ENCODE data around the gene ATP5F1D. TPM values are rescaled to one million over a fixed set of nuclear protein-coding genes. Genes with fewer than 3 reads are reported as not detected.

Gene ATP5F1D
- total and polyA plus RNA-seq, 2 of the 13 experiments (the other 11 are each of a cell fraction or from before 2014, with no cell fraction given): 39.4 to 78.7 TPM

DNA sequence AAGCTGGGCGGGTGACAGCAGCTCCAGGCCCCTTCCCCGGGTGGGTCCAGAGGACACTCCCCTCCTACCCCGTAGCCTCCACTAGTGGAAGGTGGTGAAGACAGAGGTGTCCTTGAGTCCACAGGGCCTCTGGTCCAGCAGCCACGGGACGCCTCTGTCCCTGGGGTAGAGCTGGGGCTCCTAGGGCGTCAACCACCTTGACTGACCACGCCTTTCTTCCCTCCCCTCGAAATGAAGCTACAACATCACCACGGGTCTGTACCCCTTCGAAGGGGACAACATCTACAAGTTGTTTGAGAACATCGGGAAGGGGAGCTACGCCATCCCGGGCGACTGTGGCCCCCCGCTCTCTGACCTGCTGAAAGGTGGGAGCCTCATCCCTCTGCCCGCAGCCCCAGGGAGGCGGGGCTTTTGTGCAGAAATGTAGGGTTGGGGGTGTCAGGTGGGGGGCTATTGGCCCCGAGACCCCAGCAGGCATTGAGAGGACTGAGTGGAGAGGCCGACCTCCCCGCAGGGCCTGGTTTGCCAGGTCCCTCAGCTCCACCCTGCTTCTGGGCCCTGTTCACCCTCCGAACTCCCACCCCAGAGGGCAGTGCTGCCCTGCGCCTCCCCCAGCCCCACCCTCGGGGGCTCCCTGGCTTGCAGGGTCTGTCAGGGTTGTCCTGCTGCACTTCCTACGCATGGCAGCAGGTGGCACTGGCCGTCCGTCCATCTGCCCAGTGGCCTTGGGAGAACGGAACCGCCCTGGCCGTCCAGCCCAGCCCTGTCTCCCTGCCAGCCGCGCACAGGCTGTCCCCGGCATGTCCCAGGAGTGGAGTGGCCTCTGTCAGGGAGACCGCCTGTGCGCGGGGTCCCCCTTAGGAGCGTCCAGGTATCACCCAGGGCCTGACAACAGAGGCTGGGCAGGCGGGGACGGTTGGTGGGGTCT is 20.3 kb upstream of the ATP5F1D start (continued):
- TF ChIP-seq, protein P1, sequence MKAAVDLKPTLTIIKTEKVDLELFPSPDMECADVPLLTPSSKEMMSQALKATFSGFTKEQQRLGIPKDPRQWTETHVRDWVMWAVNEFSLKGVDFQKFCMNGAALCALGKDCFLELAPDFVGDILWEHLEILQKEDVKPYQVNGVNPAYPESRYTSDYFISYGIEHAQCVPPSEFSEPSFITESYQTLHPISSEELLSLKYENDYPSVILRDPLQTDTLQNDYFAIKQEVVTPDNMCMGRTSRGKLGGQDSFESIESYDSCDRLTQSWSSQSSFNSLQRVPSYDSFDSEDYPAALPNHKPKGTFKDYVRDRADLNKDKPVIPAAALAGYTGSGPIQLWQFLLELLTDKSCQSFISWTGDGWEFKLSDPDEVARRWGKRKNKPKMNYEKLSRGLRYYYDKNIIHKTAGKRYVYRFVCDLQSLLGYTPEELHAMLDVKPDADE (CRISPR knock-in tag; IDR thresholded peaks at IDR 0.05): no peak
- TF ChIP-seq TARDBP (CRISPR knock-in tag; IDR thresholded peaks at IDR 0.05): peak; percentile 41; the same call in 1 of the 2 replicates
- TF ChIP-seq ZNF292 (CRISPR knock-in tag; IDR thresholded peaks at IDR 0.05; ENCODE audit: borderline replicate concordance, low read depth): no peak
- peak; percentile 10; the same call in 1 of the 3 replicates for TF ChIP-seq MXI1 (IDR thresholded peaks at IDR 0.05; ENCODE audit: borderline replicate concordance, low read depth, low read length)
- TF ChIP-seq NCOA1 (CRISPR knock-in tag; IDR thresholded peaks at IDR 0.05): no peak
- no peak for TF ChIP-seq ZNF816 (CRISPR knock-in tag; IDR thresholded peaks at IDR 0.05; ENCODE audit: borderline replicate concordance)
- TF ChIP-seq AGO2 (optimal IDR thresholded peaks at IDR 0.05; ENCODE audit: low read depth, low read length): peak; percentile 85
- TF ChIP-seq, protein P2, sequence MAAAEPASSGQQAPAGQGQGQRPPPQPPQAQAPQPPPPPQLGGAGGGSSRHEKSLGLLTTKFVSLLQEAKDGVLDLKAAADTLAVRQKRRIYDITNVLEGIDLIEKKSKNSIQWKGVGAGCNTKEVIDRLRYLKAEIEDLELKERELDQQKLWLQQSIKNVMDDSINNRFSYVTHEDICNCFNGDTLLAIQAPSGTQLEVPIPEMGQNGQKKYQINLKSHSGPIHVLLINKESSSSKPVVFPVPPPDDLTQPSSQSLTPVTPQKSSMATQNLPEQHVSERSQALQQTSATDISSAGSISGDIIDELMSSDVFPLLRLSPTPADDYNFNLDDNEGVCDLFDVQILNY (CRISPR knock-in tag; conservative IDR thresholded peaks at IDR 0.05): no peak
- no peak for TF ChIP-seq ATF7 (IDR thresholded peaks at IDR 0.05)
- TF ChIP-seq ATF7 (CRISPR knock-in tag; IDR thresholded peaks at IDR 0.05): no peak
- TF ChIP-seq KMT2B (CRISPR knock-in tag; IDR thresholded peaks at IDR 0.05): no peak
- TF ChIP-seq, protein P3, sequence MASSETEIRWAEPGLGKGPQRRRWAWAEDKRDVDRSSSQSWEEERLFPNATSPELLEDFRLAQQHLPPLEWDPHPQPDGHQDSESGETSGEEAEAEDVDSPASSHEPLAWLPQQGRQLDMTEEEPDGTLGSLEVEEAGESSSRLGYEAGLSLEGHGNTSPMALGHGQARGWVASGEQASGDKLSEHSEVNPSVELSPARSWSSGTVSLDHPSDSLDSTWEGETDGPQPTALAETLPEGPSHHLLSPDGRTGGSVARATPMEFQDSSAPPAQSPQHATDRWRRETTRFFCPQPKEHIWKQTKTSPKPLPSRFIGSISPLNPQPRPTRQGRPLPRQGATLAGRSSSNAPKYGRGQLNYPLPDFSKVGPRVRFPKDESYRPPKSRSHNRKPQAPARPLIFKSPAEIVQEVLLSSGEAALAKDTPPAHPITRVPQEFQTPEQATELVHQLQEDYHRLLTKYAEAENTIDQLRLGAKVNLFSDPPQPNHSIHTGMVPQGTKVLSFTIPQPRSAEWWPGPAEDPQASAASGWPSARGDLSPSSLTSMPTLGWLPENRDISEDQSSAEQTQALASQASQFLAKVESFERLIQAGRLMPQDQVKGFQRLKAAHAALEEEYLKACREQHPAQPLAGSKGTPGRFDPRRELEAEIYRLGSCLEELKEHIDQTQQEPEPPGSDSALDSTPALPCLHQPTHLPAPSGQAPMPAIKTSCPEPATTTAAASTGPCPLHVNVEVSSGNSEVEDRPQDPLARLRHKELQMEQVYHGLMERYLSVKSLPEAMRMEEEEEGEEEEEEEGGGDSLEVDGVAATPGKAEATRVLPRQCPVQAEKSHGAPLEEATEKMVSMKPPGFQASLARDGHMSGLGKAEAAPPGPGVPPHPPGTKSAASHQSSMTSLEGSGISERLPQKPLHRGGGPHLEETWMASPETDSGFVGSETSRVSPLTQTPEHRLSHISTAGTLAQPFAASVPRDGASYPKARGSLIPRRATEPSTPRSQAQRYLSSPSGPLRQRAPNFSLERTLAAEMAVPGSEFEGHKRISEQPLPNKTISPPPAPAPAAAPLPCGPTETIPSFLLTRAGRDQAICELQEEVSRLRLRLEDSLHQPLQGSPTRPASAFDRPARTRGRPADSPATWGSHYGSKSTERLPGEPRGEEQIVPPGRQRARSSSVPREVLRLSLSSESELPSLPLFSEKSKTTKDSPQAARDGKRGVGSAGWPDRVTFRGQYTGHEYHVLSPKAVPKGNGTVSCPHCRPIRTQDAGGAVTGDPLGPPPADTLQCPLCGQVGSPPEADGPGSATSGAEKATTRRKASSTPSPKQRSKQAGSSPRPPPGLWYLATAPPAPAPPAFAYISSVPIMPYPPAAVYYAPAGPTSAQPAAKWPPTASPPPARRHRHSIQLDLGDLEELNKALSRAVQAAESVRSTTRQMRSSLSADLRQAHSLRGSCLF (CRISPR knock-in tag; IDR thresholded peaks at IDR 0.05; ENCODE audit: borderline replicate concordance): no peak
- no peak for TF ChIP-seq FIP1L1 (IDR thresholded peaks at IDR 0.05; ENCODE audit: borderline replicate concordance, insufficient read depth, low read depth, low read length)
- TF ChIP-seq GZF1 (CRISPR knock-in tag; IDR thresholded peaks at IDR 0.05): no peak
- no peak for TF ChIP-seq ZNF234 (CRISPR knock-in tag; conservative IDR thresholded peaks at IDR 0.05)
- TF ChIP-seq, protein P4, sequence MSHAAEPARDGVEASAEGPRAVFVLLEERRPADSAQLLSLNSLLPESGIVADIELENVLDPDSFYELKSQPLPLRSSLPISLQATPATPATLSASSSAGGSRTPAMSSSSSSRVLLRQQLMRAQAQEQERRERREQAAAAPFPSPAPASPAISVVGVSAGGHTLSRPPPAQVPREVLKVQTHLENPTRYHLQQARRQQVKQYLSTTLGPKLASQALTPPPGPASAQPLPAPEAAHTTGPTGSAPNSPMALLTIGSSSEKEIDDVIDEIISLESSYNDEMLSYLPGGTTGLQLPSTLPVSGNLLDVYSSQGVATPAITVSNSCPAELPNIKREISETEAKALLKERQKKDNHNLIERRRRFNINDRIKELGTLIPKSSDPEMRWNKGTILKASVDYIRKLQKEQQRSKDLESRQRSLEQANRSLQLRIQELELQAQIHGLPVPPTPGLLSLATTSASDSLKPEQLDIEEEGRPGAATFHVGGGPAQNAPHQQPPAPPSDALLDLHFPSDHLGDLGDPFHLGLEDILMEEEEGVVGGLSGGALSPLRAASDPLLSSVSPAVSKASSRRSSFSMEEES (CRISPR knock-in tag; IDR thresholded peaks at IDR 0.05): no peak
- TF ChIP-seq ZBTB8A (CRISPR knock-in tag; IDR thresholded peaks at IDR 0.05; ENCODE audit: borderline replicate concordance, low read depth): no peak
- TF ChIP-seq ZNF777 (CRISPR knock-in tag; IDR thresholded peaks at IDR 0.05): no peak
- TF ChIP-seq ONECUT2 (CRISPR knock-in tag; IDR thresholded peaks at IDR 0.05): no peak
- TF ChIP-seq NR3C1 (CRISPR knock-in tag; IDR thresholded peaks at IDR 0.05): no peak
- TF ChIP-seq RAD51 (IDR thresholded peaks at IDR 0.05; ENCODE audit: borderline replicate concordance): no peak

Measured in HepG2 (cell line).